SKM-1 (cell line): ENCODE measurements around the gene PTPRQ.
"Not testable (repeated sequence)": the region's sequence is repeated elsewhere in the genome, so short reads cannot be mapped to it uniquely, and the experiment has no call there.

Source experiments
- DNase-seq: peaks from one replicate; lab custom pipeline; 2025; ENCODE audit not compliant: unreplicated experiment; lab: John Stamatoyannopoulos, UW

The PTPRQ gene, protein sequence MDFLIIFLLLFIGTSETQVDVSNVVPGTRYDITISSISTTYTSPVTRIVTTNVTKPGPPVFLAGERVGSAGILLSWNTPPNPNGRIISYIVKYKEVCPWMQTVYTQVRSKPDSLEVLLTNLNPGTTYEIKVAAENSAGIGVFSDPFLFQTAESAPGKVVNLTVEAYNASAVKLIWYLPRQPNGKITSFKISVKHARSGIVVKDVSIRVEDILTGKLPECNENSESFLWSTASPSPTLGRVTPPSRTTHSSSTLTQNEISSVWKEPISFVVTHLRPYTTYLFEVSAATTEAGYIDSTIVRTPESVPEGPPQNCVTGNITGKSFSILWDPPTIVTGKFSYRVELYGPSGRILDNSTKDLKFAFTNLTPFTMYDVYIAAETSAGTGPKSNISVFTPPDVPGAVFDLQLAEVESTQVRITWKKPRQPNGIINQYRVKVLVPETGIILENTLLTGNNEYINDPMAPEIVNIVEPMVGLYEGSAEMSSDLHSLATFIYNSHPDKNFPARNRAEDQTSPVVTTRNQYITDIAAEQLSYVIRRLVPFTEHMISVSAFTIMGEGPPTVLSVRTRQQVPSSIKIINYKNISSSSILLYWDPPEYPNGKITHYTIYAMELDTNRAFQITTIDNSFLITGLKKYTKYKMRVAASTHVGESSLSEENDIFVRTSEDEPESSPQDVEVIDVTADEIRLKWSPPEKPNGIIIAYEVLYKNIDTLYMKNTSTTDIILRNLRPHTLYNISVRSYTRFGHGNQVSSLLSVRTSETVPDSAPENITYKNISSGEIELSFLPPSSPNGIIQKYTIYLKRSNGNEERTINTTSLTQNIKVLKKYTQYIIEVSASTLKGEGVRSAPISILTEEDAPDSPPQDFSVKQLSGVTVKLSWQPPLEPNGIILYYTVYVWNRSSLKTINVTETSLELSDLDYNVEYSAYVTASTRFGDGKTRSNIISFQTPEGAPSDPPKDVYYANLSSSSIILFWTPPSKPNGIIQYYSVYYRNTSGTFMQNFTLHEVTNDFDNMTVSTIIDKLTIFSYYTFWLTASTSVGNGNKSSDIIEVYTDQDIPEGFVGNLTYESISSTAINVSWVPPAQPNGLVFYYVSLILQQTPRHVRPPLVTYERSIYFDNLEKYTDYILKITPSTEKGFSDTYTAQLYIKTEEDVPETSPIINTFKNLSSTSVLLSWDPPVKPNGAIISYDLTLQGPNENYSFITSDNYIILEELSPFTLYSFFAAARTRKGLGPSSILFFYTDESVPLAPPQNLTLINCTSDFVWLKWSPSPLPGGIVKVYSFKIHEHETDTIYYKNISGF (N-terminal part only)

DNA sequence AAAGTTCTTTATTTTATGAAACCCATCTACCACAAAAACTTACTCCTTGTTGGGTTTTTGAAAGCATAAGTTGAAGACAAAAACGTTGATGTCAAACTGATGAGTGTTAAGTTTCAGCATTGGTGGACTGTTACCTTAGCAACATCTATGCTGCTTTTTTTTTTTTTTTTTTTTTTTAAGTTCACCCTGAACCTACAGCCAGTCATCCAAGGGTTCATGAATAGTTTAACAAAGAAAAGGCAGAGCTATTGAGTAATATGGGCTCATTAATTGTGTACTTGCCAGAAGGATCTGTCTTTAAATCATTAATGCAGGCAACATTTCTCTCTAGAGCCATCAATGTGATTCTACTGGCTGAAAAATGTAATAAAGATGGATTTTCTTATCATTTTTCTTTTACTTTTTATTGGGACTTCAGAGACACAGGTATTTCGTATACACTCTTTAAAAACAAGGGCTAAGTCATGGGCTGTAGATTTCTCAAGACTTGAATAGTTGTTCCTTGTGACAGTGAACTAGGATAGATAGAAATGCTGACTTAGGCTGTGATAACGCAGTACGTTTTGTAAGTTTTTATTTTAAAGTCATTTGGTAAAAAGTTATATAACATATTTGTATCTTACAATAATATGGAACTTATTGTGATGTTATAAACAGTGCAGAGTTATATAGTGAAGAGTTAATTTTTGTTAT is at the start of gene PTPRQ:
Gene PTPRQ, plus strand, starts transcription at position 262 of the 693 bp plus-strand sequence. Its CDS starts 111 bp downstream, at position 373.
- no peak for DNase-seq

DNA sequence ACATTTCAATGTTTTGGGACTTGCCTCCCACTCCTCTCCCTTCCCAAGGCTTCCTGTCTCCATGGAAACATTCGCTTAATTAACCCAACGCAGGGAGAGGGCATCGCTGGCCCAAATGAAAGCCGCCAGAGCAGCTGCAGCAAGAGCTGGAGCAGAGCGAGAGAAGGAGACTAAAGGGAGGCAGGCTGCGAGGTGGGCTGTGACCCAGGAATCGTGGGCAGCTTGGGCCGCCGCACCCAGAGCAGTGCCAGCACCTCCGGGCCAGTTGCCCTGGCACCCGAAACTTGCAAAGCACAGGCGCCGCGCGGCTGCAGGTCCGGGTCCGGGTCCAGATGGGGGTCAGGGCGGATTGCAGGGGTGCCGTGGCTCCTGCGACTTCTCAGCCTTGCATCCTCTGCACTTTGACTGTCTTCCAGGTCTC is 43.5 kb upstream of the PTPRQ start:
- DNase-seq = no peak

DNA sequence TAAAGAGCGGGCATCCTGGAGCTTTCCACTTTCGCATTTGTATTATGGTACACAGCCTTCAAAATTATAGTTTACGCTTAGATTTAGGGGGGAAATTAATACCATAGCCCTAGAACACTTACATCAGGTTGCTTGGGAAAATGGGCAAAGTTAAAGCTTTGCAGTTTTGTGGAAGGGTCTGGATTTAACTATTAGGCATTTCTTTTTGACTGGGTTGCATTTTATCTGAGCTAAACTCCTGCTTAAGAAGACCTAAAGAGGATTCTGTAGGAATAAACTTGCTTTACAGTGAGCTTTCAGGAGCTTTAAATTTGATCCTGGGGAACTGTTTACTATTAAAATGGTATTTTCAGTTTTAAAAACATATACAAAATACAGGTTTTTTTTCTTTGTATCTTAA is 42.8 kb upstream of the PTPRQ start:
- DNase-seq = no peak

DNA sequence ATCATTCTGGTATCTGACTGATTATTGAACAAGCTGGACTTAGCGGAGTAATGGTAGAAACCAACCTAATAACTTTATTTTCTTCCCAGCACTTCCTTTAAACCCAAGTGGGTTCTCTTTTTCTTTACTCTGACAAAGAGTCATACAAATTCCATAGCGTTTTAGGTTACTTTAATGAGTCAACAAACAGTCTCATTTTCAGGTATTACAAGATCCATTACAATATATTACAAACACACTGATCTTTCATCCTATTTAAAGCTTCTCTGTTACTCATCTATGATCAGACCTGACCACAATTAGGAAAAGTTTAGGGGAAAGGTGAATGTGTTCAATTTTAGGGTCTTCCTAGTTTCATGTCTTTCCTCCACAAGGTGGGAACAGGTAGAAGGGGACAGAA is 39.4 kb upstream of the PTPRQ start:
- no peak for DNase-seq

DNA sequence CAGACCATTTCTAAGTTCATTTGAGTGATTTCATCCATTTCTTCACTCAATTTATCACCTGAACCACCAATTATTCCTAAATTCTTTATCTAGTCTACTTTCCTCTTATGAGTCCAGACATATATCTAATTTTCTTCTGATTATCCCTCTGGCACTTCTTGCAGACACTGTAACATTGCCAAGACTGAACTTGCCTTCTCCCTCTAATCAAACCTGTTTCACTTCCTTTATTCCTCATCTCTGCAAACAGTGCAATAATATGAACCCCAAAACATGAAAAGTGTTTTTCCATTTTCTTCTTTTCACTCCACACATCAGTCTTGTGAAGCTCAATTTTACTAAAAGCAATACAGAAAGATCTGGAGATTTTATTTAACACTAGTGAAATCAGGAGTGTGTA is 37.8 kb upstream of the PTPRQ start:
- DNase-seq = no peak

DNA sequence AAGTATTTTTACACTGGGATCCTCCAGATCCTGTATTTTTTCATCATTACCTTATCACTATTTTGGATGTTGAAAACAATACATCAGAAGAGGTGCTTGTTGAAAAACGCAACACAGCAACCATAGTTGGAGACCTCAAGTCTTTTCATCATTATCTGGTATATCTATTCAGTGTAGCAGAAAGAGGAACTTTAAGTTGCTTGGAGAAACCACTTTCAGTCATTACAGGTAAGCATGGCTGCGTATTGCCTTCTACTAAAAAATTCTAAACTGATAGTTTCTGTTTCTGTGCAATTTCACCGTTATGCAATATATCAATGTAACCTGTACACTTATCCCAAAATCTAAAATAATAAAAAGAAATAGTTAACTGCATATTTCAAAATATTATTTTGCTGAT is 32.2 kb upstream of the PTPRQ start:
- DNase-seq = no peak

DNA sequence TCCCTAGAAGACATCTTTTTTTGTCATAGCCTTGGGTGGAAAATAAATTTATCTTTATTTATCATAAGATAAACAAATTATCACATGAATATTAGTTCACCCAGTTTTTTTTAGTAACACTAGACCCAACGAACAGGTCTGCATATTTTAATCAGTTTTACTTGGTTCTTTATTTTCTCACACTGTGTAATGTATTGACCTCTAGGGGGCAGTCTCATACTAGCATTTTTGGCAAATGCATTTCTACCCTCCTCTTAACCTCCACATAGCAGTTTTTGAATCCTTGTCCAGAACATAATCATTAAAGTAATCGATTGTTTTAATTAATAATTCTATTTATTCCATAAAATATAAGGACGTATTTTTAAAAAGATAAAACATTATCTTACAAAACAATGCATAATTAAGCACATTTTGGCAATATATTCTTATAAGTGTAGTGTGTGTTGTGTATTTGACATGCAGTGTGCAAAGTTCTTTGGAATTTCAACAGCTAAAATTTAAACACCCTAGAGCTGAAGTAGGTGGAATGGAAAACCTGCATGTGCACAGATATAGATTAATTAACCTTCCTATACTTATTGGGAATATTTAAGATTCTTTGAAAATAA is 31.6 kb upstream of the PTPRQ start:
- DNase-seq = peak; percentile 23

DNA sequence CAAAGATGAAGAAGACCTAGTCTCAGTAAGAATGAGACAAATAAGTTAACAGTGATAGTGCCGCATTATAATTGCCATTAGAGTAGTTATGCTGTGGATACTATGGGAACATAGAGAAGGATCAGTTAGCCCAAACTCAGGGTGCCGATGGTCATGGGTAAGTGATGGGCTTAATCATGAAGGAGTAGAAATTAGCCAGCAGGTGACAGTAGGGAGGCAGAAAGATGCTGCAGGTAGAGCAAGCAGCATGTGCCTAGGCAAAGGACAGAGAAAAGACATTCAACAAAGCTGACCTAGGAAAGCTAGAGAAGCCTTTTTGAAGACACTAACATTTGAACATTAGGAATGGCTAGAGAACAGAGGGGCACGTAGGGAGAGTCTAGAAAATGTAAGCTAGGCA is 30.6 kb upstream of the PTPRQ start:
- DNase-seq = no peak

DNA sequence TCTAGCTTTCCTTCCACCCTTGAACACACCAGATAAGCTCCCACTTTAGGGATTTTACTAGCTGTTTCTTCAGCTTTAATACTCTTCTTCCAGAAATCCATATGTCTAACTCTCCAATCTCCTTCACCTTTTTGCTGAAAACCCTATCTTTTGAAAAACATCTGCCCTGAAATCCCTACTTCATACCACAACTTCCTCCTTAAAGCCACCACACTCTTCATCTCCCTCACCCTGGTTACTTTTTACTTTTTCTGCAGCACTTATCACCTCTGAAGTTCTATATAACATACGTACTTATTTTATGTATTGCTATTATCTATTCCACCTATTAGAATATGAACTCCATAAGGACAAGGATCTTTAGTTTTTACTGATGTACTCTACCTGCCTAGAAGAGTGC is 28.6 kb upstream of the PTPRQ start:
- DNase-seq = peak; percentile 1

DNA sequence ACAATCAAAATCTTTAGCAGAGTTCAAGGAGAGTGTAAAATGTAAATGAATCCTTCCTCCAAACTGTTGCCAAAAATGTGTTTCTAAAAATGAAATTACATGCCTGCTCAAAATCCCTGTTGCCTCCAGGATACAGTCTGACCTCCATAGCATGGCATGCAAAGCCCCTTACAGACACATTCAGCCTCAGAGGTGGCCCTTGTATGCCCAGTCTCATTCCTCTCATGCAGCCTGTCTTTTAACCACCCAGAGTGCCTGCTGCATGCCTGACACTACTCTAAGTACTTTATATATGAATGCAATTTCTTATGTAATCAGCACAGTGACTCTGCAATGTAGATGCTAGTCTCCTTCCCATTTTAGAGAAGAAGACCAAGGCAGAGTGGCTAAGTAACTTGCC is 24.4 kb upstream of the PTPRQ start:
- DNase-seq = no peak

DNA sequence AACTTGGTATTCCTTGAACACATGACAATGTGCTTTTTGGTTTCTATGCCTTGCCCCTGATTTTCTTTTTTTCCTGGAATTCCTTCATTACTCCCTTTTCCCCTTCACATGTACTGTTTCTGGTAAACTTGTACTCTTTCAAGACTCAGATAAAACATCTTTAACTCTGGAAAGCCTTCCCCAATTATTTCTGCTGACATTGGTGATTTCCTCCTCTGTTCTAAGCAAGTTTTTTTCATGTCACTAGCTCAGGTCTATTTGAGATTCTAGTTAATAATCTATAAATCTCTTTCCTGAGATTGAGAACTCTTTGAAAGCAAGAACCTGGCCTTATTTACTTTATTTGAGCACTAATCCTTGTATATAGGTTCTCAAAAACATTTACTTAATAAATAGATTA is 24.0 kb upstream of the PTPRQ start:
- DNase-seq = no peak

DNA sequence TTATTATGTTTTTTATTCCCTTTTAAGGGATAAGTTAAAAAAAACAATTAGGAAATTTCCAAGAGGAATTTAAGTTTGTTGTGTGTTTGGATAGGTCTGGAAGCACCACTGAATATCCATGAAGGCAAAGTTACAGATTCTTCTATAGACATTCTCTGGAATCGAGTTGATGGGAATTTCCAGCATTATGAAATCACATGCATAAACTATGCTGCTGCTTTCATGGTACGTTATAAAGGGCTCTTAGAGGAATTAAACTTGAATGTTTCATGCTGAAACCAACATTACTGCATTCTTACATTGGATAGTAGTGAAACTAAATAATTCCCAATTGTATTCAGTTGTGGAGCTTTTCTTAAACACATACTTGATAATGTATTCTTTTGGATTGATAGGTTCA is 21.5 kb upstream of the PTPRQ start:
- DNase-seq = no peak

DNA sequence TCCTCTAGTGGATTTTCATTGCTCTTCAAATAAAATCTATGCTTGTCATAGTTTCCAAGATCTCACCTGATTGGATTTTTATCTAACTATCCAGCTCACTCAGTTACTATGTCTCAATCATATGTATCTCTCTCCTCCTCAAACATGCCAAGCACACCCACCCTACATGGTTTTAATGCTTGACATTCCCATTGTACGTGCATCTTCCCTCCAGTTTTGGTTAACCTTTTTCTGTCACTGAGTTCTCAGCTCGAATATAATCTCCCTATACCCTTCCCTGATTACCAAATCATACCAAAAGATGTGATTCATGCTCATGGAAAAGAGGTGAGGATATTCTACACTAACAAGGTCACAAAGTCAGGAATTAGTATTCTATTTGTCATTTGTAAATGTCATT is 12.0 kb upstream of the PTPRQ start:
- DNase-seq = no peak

DNA sequence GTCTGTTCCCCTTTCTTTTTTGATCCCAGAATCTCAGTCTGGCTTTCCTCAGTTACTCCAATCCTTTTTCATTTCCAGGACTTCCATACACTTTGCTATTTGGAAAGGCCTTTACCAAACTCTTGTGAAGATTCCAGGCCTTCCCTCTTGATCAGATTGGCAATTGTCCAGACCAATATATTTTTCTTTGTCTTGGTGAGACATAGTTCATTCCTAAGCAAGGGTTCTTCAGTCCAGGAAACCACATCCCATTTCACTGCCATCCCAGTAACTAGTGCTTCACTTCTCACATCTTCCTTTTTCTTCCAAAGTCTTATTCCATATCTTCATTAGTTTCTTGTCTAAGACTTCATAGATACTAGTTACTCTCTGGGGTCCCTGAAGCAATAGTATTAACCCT is 2.1 kb upstream of the PTPRQ start:
- no peak for DNase-seq

DNA sequence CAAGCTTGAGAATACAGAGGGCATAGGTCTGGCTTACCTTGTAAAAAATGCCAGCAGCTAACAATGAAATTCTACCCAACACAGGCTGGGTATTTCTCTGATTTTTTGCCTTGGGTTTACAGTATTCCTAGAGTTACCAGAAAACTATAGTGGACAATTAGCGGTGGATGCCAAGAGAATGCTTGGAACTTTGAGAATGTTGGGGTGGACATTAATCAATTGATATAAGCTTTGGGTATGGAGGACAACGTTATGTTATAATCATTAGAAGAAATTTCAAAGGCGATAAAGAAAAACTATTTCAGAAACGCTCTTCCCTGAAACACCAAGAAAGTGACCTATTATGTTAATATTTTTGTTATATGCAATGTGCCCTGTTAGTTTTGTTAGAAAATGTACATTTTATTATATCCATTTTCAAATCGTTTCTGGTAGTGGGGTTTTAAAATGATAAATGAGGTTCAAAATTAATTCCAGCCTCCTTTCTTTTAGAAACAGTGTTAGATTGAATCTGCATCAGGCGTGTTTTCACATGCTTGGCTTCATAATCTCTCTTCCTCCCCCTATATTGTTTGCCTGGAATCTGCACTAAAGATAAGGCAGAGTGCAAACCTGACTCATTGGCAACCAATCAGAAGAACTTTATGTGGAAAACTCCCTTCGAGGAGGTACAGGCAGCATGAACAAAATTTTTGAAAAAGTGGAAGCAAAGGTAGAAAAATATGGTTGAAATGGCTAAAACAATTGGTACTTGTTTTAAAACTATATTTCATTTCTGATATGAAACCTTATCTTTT is 1.4 kb upstream of the PTPRQ start:
- DNase-seq = no peak

DNA sequence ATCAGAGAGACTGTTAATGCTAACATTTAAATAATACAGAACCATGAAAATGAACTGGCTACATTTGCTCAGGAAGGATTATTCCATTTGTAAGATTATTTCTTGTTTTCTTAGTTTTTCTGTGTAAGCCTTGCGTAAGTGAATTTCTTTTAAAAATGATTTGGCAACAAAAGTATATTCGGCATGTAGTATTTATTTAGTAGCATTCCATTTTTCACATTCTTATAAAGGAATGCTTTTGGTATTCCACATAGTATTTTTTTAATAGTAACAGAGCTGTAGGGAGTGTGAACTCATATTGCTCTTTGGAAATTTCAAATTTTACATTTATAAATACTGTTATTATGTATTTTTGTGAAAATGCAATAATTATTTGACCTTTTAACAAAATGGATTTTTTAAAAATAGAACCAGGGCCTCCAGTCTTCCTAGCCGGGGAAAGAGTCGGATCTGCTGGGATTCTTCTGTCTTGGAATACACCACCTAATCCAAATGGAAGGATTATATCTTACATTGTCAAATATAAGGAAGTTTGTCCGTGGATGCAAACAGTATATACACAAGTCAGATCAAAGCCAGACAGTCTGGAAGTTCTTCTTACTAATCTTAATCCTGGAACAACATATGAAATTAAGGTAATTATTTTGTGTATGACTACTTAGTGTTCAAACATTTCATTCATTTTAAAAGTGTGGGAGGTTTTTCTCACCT is 1.2 kb downstream of the PTPRQ start:
- no peak for DNase-seq

DNA sequence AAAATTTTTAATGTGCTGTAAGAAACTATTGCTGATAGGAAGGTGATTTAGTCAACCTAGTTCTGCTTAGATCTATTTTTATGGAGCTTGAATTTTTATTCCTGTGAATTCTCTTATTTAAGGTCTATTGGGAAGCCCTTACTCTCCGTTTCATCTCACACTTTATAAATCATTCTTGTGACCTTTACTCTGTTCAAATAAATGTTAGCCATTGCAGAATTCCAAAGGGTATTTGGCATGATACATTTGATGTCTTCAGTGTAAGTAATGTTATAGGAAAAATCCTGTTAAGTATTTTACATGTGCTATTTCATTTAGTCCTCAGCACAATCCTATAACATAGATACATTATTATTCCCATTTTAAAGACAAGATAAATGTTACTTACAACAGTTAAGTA is 12.5 kb downstream of the PTPRQ start:
- no peak for DNase-seq

DNA sequence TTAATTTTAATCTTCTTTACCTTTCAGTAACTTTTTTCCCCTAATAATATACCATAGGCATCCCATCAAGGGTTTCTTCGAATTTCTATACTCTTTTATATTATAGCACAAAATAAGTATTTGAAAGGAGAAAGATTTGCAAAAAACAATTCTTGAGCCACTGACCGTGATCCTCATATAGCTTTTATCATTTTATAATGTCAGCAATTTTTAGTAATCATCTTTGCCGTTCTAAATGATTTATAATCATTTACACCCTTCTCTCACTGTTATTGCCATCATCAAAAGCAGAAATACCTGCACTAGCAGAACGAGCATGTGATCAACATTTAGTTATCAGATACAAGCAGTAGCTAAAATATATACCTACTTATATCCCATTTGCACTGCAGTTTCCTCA is 16.9 kb downstream of the PTPRQ start:
- no peak for DNase-seq

DNA sequence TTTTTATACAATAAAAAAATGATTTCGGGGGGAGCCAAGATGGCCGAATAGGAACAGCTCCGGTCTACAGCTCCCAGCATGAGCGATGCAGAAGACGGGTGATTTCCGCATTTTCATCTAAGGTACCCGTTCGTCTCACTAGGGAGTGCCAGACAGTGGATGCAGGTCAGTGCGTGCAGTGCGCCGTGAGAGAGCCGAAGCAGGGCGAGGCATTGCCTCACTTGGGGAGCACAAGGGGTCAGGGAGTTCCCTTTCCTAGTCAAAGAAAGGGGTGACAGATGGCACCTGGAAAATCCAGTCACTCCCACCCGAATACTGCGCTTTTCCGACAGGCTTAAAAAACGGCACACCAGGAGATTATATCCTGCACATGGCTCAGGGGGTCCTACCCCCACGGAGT is 17.8 kb downstream of the PTPRQ start:
- DNase-seq = not testable (repeated sequence)
